ENCODE data around the gene RLBP1.

DNA sequence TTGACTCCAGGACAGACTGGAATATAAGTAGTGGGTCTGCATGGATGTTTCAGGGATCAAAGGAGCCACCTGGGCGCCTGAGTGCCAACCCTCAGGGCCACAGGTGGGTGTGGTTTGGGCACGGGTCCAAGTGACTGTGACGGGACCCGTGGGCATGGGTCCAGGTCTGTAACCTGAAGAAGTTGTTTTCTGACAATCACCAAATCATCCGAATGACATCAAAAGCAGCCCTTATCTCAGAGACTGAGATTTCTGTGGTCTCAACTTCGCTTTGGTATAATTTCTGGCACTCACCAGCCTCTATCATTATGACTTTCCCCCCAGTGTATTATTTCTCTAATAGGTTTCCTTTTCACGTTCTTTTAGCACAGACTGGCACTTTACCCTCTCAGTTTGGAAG lies 24.4 kb downstream of the RLBP1 start:
- TF ChIP-seq, protein P1, sequence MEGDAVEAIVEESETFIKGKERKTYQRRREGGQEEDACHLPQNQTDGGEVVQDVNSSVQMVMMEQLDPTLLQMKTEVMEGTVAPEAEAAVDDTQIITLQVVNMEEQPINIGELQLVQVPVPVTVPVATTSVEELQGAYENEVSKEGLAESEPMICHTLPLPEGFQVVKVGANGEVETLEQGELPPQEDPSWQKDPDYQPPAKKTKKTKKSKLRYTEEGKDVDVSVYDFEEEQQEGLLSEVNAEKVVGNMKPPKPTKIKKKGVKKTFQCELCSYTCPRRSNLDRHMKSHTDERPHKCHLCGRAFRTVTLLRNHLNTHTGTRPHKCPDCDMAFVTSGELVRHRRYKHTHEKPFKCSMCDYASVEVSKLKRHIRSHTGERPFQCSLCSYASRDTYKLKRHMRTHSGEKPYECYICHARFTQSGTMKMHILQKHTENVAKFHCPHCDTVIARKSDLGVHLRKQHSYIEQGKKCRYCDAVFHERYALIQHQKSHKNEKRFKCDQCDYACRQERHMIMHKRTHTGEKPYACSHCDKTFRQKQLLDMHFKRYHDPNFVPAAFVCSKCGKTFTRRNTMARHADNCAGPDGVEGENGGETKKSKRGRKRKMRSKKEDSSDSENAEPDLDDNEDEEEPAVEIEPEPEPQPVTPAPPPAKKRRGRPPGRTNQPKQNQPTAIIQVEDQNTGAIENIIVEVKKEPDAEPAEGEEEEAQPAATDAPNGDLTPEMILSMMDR (IDR thresholded peaks at IDR 0.05; ENCODE audit: low read depth, low read length, poor library complexity, severe bottlenecking): no peak
- TF ChIP-seq EZH2phosphoT487 (IDR thresholded peaks at IDR 0.05; ENCODE audit: borderline replicate concordance, low read length): no peak

Measured in DOHH2 (cell line).